OCI-LY7 (cell line): Measurements from ENCODE around the gene IPPK. TPM values are rescaled to one million over a fixed set of nuclear protein-coding genes. Genes with fewer than 3 reads are reported as not detected.
"Not testable (repeated sequence)": the region's sequence is repeated elsewhere in the genome, so short reads cannot be mapped to it uniquely, and the experiment has no call there.

Experiments
- BruUV-seq: library from RNA; stranded (reverse); fragments of 400-500 nt; replicated peaks from 2 replicates; lab custom pipeline; 2021; lab: Mats Ljungman, UMichigan
- CTCF ChIA-PET: fragments of 300-600 bp; sonication (Branson Sonifier 250); formaldehyde crosslinking; loops from one replicate; lab custom pipeline; 2022; ENCODE audit warnings: antibody characterized with exemption; ENCODE audit not compliant: unreplicated experiment; lab: Charles Lee
- POLR2A ChIA-PET: fragments of 300-600 bp; sonication (Branson Sonifier 250); formaldehyde crosslinking; loops from one replicate; lab custom pipeline; 2022; ENCODE audit warnings: antibody characterized with exemption; lab: Charles Lee
- DNase-seq: peaks from one replicate; pipeline ENCODE4 v3.0.0-alpha.2; 2015; ENCODE audit warnings: low spot score
- H2AFZ ChIP-seq: fragments of 200-600 bp; sonication (generic), shearing (Covaris generic); 2 replicates; pipeline ENCODE4 v1.6.1; 2014; ENCODE audit warnings: mild to moderate bottlenecking, antibody characterized with exemption, low read length, moderate library complexity
- H3K27ac ChIP-seq: fragments of 200-600 bp; sonication (generic); 2 replicates; pipeline ENCODE4 v1.5.1; 2014; ENCODE audit warnings: mixed run types, low read depth, mild to moderate bottlenecking, moderate library complexity, low read length, inconsistent platforms; ENCODE audit not compliant: poor library complexity, severe bottlenecking
- H3K36me3 ChIP-seq: fragments of 200-600 bp; sonication (generic); 2 replicates; pipeline ENCODE4 v1.6.1; 2014; ENCODE audit warnings: mild to moderate bottlenecking, antibody characterized with exemption, low read length, moderate library complexity, mixed read lengths; ENCODE audit not compliant: insufficient read depth
- H3K4me1 ChIP-seq: fragments of 200-600 bp; sonication (generic); 2 replicates; pipeline ENCODE4 v1.5.1; 2014; ENCODE audit warnings: mild to moderate bottlenecking, low read length; ENCODE audit not compliant: insufficient read depth, poor library complexity, severe bottlenecking
- H3K4me2 ChIP-seq: fragments of 200-600 bp; sonication (generic); 2 replicates; pipeline ENCODE4 v1.6.1; 2014; ENCODE audit warnings: mild to moderate bottlenecking, low read length
- H3K4me3 ChIP-seq: fragments of 200-600 bp; sonication (generic); 2 replicates; pipeline ENCODE4 v1.5.1; 2014; ENCODE audit warnings: mild to moderate bottlenecking, low read depth, low read length; ENCODE audit not compliant: poor library complexity, severe bottlenecking
- H3K79me2 ChIP-seq: fragments of 200-600 bp; sonication (generic); 2 replicates; pipeline ENCODE4 v1.6.1; 2016; ENCODE audit warnings: low read depth, mild to moderate bottlenecking, low read length, moderate library complexity, mixed read lengths; ENCODE audit not compliant: insufficient read depth
- H3K9me2 ChIP-seq: fragments of 200-600 bp; sonication (generic); 2 replicates; pipeline ENCODE4 v1.6.1; 2016; ENCODE audit warnings: mild to moderate bottlenecking, low read length, mixed read lengths; ENCODE audit not compliant: insufficient read depth
- H3K9me3 ChIP-seq: fragments of 200-600 bp; sonication (generic); 2 replicates; pipeline ENCODE4 v1.6.1; 2014; ENCODE audit warnings: mild to moderate bottlenecking, mixed run types, low read length, mixed read lengths
- H4K20me1 ChIP-seq: fragments of 200-600 bp; sonication (generic); 2 replicates; pipeline ENCODE4 v1.6.1; 2014; ENCODE audit warnings: mild to moderate bottlenecking, antibody characterized with exemption, low read length, moderate library complexity, mixed read lengths; ENCODE audit not compliant: insufficient read depth
- CTCF ChIP-seq: fragments of 200-600 bp; sonication (generic); conservative IDR thresholded peaks from 2 replicates; pipeline ENCODE4 v1.5.1; 2014; ENCODE audit warnings: mild to moderate bottlenecking, antibody characterized with exemption, low read length, moderate library complexity, mixed read lengths
- EZH2phosphoT487 ChIP-seq: fragments of 200-600 bp; sonication (generic); IDR thresholded peaks from 2 replicates; pipeline ENCODE4 v1.6.1; 2018; ENCODE audit warnings: low read depth, borderline replicate concordance, mild to moderate bottlenecking, mixed run types, antibody characterized with exemption, low read length, moderate library complexity, mixed read lengths
- intact Hi-C: fragments of 100-400 bp; cut with micrococcal nuclease; formaldehyde crosslinking; loops from one replicate; pipeline ENCODE4 v1.10.0; 2022; ENCODE audit not compliant: unreplicated experiment
- total RNA-seq, 2 experiments: library from RNA; depleted of rRNA in 1 of 2; stranded (reverse); fragments of >200 nt in 1 of 2; shearing (Covaris generic) in 1 of 2; gene quantifications; 2 replicates each; pipeline ENCODE4 v1.2.3, GENCODE V29; 2014 to 2022

The IPPK gene
- total RNA-seq, 2 experiments from 2014 or later, result 10.3 to 12.7 TPM

GRCh38 chr9:92598382-92598781, 71.5 kb downstream of the IPPK start:
- POLR2A ChIA-PET, result interaction anchor here (0.5 kb wide), 1 partner anchor 48 kb away, joined by 3 read pairs; no protein-coding TSS in a partner anchor

GRCh38 chr9:92595930-92596329, 74.0 kb downstream of the IPPK start:
- no peaks in the 10 kb centered on the region for H3K9me3 ChIP-seq
- intact Hi-C loops, result no loop called here
- no peak overlapping the region for H3K4me3 ChIP-seq
- H3K36me3 ChIP-seq, result no peaks in the 10 kb centered on the region
- BruUV-seq, result no TSS peak
- H3K79me2 ChIP-seq, result no peaks in the 10 kb centered on the region
- H4K20me1 ChIP-seq, result no peaks in the 10 kb centered on the region
- no peak overlapping the region for H3K27ac ChIP-seq
- POLR2A ChIA-PET, result no interaction called here
- no peaks in the 10 kb centered on the region for H3K4me1 ChIP-seq
- TF ChIP-seq CTCF (no peak), EZH2phosphoT487 (no peak)
- no peaks in the 10 kb centered on the region for H3K9me2 ChIP-seq
- H2AFZ ChIP-seq, result no peak overlapping the region
- H3K4me2 ChIP-seq, result no peak overlapping the region
- DNase-seq, result no peak
- CTCF ChIA-PET, result no interaction called here

More at GRCh38 chr9:92598382-92598781, 71.5 kb downstream of the IPPK start:
- H4K20me1 ChIP-seq, result no peaks in the 10 kb centered on the region
- intact Hi-C loops, result no loop called here
- no peak overlapping the region for H3K4me3 ChIP-seq
- no peaks in the 10 kb centered on the region for H3K36me3 ChIP-seq
- no TSS peak for BruUV-seq
- H3K4me1 ChIP-seq, result no peaks in the 10 kb centered on the region
- H3K4me2 ChIP-seq, result no peak overlapping the region
- H3K9me2 ChIP-seq, result no peaks in the 10 kb centered on the region
- no peaks in the 10 kb centered on the region for H3K79me2 ChIP-seq
- H3K9me3 ChIP-seq, result no peaks in the 10 kb centered on the region
- no peak for DNase-seq
- no peak for TF ChIP-seq EZH2phosphoT487
- H2AFZ ChIP-seq, result no peak overlapping the region
- H3K27ac ChIP-seq, result no peak overlapping the region
- CTCF ChIA-PET, result no interaction called here

GRCh38 chr9:92595075-92595474, 74.9 kb downstream of the IPPK start:
- H3K4me1 ChIP-seq, H3K9me2 ChIP-seq, intact Hi-C loops, H3K27ac ChIP-seq, H2AFZ ChIP-seq, H3K4me2 ChIP-seq, DNase-seq, H4K20me1 ChIP-seq, H3K36me3 ChIP-seq, BruUV-seq, H3K4me3 ChIP-seq, CTCF ChIA-PET, H3K9me3 ChIP-seq, H3K79me2 ChIP-seq: not testable (repeated sequence)
- POLR2A ChIA-PET, result interaction anchor here (0.7 to 1.4 kb wide), 3 partner anchors 14 to 1627 kb away, joined by 5 to 8 read pairs (median 6); no protein-coding TSS in a partner anchor
